OCI-LY1 (cell line): ENCODE data around the gene BATF2.

Experiments
- CTCF ChIP-seq: fragments of 200-600 bp; sonication (generic), shearing (Covaris generic); IDR thresholded peaks from 2 replicates; pipeline ENCODE4 v1.5.1; 2017; ENCODE audit warnings: mild to moderate bottlenecking, antibody characterized with exemption, low read length, moderate library complexity, mixed read lengths
- EZH2 ChIP-seq: fragments of 200-600 bp; sonication (generic), shearing (Covaris generic); IDR thresholded peaks from 2 replicates; pipeline ENCODE4 v1.8.0; 2017; ENCODE audit warnings: borderline replicate concordance, mixed run types, mild to moderate bottlenecking, antibody characterized with exemption, low read length, moderate library complexity, mixed read lengths

GRCh38 chr11:65016705-65017104, 19.9 kb upstream of the BATF2 start:
- no peak for TF ChIP-seq CTCF
- TF ChIP-seq EZH2: no peak
